Measurements from ENCODE around the gene ADPRM.

DNA sequence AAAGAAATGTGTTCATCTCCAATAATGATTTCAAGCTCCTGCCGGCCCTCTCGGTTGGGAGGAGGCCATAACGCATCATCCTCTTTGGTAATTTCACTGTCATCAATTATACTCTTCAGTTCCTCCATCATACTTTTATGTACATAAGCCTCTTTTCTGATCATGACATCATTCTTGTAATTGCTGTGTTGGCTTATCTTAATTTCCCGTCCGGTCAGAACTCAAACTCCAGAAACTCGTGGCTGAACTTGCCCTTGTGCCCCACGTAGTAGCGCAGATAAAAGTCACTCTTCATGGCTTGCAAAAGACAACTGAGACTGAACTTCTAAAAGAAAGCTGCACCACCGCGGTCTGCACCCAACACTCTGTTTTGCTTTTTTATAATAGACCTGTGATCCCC, 18.8 kb downstream of the ADPRM start:
- TF ChIP-seq EZH2 (IDR thresholded peaks at IDR 0.05; ENCODE audit: low read length, unreplicated experiment) (no peak), CTCF (conservative IDR thresholded peaks at IDR 0.05; ENCODE audit: low read depth, low read length) (no peak)

Measured in PC-3 (cell line).